ENCODE data around the gene MYF5.

The MYF5 gene

DNA sequence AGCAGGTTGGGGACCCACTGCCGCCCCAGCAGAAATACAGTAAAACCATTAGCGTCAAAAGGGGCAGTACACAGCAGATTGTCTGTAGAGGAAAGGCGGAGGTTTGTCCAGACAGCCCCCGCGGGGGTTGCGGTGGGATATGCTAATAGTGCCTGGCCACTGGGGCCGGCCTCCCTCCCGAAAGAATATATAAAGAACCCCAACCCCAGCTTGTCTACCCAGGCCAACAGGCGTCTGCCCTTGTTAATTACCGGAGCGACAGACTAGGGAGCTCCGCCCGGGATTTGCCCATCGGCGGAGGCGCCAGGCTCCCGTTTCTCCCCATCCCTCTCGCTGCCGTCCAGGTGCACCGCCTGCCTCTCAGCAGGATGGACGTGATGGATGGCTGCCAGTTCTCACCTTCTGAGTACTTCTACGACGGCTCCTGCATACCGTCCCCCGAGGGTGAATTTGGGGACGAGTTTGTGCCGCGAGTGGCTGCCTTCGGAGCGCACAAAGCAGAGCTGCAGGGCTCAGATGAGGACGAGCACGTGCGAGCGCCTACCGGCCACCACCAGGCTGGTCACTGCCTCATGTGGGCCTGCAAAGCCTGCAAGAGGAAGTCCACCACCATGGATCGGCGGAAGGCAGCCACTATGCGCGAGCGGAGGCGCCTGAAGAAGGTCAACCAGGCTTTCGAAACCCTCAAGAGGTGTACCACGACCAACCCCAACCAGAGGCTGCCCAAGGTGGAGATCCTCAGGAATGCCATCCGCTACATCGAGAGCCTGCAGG lies at the start of gene MYF5:
MYF5 (plus strand) TSS at position 217 of the 774 bp plus-strand sequence; CDS start at position 369, 152 bp downstream.
- no peak for DNase-seq

DNA sequence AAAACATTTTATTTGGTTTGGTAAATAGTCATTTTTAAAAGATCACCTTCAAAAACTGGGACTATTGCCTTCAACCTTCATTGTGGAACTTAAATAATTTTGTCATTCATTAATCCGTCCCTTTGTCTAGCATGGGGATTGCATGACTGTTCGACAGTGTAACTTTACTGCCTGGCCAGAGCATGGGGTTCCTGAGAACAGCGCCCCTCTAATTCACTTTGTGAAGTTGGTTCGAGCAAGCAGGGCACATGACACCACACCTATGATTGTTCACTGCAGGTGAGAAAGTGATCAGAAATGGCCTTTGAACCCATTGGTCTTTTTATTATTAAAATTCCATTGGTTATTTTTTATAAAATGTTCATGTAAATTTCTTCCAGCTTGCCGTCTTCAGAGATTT lies 46.5 kb upstream of the MYF5 start:
- no peak for DNase-seq

DNA sequence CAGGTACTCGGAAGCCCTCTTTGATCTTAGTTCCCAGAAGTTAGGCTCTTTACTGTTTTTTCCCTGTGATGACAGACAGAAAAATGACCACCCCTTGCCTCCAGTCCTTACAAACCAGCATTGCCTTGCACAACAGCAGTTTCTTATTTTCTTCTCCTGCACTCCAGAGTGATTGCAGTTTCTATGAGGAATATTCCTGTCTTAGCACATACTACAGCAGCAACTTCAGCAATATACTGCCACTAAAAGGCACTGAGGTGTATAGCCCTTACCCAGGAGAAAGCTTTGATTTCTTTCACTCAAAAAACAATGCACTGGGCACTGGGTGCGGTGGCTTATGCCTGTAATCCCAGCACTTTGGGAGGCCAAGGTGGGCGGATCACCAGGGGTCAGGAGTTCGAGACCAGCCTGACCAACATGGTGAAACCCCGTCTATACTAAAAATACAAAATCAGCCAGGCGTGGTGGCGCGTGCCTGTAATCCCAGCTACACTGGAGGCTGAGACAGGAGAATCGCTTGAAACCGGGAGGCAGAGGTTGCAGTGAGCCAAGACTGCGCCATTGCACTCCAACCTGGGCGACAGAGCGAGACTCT lies 40.6 kb upstream of the MYF5 start:
- DNase-seq = peak; percentile 23

- DNase-seq = no peak
These were observed 39.9 kb upstream of the MYF5 start for GRCh38 chr12:80676856-80677255.

- no peak for DNase-seq
These were observed 38.7 kb upstream of the MYF5 start for GRCh38 chr12:80677994-80678393.

DNA sequence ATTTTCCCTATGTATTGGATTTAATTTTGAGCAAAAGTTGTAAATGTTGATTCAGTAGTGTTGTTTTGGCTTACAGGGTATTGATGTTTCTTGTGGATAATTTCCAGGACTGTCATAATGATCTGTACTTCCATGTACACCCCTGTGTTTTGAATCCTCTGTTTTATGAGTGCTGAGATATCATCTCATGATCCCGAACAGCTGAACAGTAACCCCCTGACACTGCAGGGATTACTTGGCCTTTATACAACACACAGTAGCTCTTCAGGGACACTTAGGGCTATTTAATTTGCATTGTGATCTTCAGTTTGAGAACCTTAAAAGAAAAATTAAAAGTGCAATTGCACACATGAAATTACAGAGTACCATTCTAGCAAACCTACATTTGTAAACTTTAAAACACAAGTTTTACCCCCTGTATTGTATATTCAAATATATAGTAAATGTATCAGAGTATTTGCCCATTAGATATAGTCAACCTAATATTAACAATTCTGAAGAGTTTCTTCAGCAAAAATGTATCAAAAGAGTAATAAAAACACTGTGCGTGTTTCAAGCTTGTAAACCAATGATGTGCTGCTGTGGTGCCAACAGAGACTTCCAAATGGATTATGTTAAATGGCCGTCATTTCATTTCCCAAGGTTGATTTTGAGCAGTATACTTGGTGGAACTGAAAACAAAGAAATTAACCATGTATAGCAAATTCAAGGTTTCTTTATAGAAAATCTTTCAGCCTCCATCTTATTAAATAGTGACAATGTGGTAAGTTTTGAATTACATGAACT lies 37.2 kb upstream of the MYF5 start:
- DNase-seq = no peak

DNA sequence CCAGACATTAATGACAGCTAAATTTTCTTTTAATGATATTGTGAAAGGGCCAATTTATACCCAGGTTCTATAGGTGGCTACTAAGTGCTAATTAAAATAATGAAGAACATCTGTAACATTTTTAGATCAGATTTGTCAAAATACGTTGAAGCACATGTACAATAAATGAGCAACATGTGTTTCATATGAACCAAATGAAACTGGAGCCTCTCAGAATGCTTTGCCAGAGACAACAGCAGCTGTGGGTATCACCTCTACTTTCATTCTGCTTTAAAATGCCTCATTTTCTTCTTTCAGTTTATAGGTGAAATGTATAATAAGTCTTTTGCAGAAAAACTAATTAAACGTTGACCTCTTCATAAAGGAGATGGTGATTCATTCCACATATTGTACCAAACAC lies 35.4 kb upstream of the MYF5 start:
- DNase-seq = no peak

DNA sequence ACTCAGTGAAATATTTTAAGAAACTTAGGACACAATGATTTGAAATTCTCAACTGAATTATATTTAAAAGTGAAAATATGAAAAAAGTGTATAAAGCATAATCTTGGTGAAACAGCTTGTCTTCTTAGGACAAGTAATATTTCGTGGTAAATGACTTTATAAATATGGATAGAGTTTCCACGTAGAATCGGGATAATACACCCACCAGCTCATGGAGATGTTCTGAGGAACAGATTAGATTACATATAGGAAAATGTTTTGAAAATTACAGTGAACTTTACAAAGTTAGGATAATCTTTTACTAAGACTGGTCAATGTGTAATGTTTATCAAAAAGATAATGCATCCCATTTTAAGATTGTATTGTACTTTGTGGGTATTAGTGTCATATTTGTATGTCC lies 34.9 kb upstream of the MYF5 start:
- DNase-seq = no peak

DNA sequence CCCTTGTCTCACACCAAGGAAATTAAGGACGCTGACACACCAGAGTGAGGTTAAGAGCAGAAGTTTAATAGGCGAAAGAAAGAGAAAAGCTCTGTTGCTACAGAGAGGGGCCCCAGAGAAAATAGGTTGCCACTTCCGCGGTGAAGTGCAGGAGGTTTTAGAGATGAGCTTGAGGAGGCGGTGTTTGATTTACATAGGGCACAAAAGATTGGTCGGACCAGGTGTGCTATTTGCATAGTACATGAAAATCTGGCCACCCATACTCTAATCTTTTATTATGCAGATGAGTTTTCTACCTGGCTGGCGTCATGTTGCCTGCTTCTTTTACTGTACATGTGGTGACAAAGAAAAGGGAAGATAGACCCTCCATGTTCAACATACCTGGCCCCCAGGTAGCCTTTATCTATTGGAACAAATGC lies 32.6 kb upstream of the MYF5 start:
- DNase-seq = no peak

DNA sequence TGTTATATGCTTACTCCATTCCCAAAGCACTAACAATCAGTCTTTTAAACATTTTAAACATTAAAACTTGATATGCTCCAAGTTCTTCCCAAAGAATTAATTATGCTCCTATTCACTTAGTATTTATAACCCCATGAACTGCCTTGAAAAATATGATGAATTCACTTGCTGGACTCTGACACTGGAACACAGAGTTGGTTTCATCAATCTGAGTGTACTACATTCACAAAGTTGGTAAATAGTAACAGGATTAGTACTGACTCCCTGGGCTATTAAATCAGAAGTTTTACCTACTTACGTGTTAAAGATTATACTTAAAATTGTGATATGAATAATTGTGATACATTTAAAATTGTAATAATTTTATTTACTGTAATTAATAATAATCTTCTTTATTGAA lies 26.6 kb upstream of the MYF5 start:
- no peak for DNase-seq

- no peak for DNase-seq
These were observed 26.2 kb upstream of the MYF5 start for GRCh38 chr12:80690513-80690912.

DNA sequence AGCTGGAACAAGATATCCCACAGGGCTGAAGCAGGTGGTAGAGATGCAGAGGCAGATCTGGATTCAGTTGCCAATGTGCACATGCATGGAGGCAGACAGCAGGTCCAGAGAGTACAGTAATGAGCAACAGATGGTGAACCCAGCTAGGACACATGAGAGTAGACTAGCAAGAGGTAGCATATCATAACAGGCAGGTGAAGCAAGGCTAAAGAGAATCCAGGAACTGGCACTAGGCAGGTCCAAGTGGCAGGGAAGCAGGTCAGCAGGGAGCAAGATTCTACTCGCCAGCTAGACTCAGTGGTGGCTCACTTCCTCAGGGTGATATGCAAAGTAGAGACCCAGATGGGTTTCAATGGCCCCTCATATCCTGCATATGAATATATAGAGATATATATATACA lies 24.6 kb upstream of the MYF5 start:
- no peak for DNase-seq

GRCh38 chr12:80697270-80697887 lies 19.3 kb upstream of the MYF5 start:
- no peak for DNase-seq

- DNase-seq = no peak
These were observed 18.5 kb upstream of the MYF5 start for GRCh38 chr12:80698256-80698655.

- no peak for DNase-seq
These were observed 17.7 kb upstream of the MYF5 start for GRCh38 chr12:80698847-80699542.

- DNase-seq = no peak
These were observed 16.4 kb upstream of the MYF5 start for GRCh38 chr12:80700327-80700726.

DNA sequence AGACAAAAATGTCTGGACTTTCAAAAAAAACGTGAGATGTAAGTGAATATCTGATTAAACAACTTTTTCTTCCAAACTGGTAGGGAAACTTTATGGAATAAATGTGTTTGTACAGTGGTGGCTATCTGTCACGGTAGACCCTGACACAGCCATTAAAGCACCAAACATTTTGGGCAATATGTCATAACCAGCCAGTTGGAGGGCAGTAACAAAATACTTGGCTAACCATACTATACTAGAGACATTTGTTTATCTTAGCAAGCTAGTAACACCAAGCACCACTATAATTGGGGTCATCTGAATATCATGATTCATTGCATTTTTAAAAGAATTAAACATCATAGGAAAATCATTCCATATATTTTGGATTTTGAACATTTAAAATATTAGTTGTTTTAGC lies 15.3 kb upstream of the MYF5 start:
- peak; percentile 14 for DNase-seq

- DNase-seq = peak; percentile 85
These were observed 13.6 kb upstream of the MYF5 start for GRCh38 chr12:80702889-80703805.

DNA sequence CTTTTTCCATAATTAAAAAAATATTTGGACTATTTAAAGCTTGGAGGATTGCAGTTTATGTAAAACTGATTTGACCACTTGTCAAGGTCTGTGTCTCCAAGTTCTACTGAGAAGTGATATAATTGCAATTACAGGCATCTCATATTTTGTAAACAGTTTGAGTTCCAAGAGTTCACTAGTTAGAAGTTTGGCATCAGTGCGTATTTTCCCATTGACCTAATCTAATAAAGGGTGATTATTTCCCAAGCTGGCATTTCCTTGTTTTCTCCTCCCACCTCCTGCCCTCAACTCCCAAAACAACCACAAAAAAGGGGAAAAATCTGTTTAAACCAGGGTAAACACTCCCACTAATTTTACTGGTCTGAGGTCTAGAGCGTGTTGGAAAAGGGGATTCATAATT lies 12.3 kb upstream of the MYF5 start:
- DNase-seq = no peak

DNA sequence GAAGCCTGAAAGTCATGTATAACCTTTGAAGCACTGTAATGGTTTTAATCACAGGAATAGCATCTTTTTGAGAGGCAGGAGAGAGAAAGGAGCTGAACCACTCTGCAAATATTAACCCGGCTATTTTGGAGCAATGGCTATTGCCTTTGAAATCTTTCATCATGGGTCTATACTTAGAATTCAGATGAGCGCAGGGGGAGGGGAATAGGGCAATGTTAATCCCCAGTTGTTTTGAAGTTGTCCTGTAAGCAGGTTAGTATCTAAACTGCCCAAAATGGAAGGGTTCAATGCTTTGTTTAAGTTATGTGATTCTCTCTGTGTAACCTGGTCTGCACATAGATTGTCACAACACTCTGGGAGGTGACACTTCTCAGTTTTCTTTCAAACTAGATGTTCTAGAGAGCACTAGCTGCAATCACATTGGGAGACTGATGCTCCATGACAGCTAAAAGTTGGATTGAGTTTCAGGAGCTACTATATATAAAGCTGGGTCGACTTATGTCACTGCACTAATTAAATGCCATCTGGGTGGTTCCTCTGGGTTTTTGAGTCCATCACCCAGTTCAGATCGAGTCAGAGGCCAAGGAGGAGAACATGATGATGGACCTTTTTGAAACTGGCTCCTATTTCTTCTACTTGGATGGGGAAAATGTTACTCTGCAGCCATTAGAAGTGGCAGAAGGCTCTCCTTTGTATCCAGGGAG lies 9.4 kb upstream of the MYF5 start, which contains the start of gene MYF6:
MYF6 (plus strand) TSS at position 509 of the 704 bp plus-strand sequence; CDS start at position 595, 86 bp downstream.
- no peak for DNase-seq

DNA sequence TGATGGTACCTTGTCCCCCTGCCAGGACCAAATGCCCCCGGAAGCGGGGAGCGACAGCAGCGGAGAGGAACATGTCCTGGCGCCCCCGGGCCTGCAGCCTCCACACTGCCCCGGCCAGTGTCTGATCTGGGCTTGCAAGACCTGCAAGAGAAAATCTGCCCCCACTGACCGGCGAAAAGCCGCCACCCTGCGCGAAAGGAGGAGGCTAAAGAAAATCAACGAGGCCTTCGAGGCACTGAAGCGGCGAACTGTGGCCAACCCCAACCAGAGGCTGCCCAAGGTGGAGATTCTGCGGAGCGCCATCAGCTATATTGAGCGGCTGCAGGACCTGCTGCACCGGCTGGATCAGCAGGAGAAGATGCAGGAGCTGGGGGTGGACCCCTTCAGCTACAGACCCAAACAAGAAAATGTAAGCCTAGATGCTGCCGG lies 8.9 kb upstream of the MYF5 start:
- no peak for DNase-seq

Data from fibroblast of skin of right biceps (primary cell).